ENCODE results near the gene MT1F.

MT1F gene

DNA sequence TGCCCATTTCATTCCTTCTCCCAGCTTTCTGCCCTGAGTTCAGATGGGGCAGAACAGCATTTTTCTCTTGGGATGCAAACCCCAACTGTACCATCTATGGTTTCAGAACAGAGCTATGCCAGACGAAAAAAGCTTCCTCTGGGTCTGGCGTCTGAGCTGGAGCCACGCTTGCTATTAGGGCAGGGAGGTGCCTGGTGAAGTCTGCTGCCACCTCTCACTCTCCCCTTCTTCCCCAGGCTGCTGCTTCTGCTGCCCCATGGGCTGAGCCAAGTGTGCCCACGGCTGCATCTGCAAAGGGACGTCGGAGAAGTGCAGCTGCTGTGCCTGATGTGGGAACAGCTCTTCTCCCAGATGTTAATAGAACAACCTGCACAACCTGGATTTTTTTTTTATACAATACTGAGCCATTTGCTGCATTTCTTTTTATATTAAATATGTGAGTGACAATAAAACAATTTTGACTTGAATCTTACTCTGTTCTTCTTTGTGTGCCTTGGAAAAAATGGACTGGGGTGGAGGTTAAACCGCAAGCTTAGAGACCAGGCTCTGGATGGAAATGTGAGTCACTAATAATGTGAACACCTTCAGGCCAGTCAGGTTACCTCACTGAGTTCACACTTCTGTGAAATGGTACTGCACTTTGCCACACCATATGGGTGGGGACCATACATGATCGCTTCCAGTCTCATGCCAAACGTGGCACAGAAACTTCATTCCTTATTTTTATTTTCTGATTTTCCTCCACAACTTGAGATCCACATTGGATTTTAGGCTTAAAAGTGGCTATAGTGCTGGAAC, 20.9 kb upstream of the MT1F start:
- H3K9me3 ChIP-seq (ENCODE audit: control insufficient read depth in 1 of 2, low read length in 2 of 2): no peaks in the 10 kb centered on the region
- H3K4me3 ChIP-seq (ENCODE audit: low read depth in 1 of 2, low read length in 2 of 2): no peak overlapping the region
- H3K36me3 ChIP-seq (ENCODE audit: control insufficient read depth in 1 of 2, insufficient read depth in 2 of 2, low read length in 2 of 2): no peaks in the 10 kb centered on the region
- H3K27ac ChIP-seq (ENCODE audit: low read length): no peak overlapping the region
- peaks cover 4 to 19% of the 10 kb centered on the region in 2 donors for H3K4me1 ChIP-seq (ENCODE audit: control insufficient read depth in 1 of 2, insufficient read depth in 2 of 2, low read length in 2 of 2)
- peaks cover 29% of the 10 kb centered on the region for H3K27me3 ChIP-seq (ENCODE audit: low read depth, low read length)

DNA sequence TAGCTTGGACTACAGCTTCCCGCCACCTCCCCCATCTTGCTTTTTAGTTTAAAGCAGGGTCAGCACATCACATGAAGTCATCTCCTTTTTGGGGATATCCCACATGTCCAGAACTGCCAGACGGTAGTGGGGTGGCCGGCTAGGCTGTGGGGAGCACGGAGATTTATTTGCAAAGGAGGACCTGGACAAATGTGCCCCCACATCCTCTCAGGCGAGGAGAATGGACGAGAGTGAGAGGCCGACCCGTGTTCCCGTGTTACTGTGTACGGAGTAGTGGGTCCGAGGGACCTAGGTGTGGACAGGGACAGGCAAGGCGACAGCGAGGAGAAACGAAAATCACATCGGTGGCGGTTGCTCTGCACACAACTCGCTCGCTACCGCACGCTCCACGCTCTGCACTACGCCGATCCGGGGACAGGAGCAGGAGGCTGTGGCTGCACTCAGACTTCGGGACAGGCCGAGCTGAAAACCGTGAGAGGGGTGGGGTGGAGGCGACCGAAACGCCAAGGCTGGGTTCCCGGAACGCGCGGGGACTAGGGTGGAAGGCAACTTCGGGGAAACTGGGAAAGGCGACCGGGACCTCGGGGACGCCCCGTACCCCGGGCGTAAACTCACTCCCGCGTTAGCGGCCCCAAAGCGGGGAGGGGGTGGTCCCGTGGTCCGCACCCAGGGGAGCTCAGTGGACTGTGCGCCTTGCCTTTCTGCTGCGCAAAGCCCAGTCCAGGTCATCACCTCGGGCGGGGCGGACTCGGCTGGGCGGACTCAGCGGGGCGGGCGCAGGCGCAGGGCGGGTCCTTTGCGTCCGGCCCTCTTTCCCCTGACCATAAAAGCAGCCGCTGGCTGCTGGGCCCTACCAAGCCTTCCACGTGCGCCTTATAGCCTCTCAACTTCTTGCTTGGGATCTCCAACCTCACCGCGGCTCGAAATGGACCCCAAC, 19.7 kb upstream of the MT1F start, which contains the start of gene MT1A:
MT1A (plus strand) TSS at position 853 of the 937 bp plus-strand sequence; CDS start at position 926, 73 bp downstream.
- Histone ChIP-seq H3K27ac (ENCODE audit: low read length) (peak within 1 kb of the TSS; percentile 54), H3K27me3 (ENCODE audit: low read depth, low read length) (peaks cover 26% of the 10 kb centered on the region), H3K4me1 (ENCODE audit: control insufficient read depth in 1 of 2, insufficient read depth in 2 of 2, low read length in 2 of 2) (peaks cover 4 to 21% of the 10 kb centered on the region in 2 donors)

DNA sequence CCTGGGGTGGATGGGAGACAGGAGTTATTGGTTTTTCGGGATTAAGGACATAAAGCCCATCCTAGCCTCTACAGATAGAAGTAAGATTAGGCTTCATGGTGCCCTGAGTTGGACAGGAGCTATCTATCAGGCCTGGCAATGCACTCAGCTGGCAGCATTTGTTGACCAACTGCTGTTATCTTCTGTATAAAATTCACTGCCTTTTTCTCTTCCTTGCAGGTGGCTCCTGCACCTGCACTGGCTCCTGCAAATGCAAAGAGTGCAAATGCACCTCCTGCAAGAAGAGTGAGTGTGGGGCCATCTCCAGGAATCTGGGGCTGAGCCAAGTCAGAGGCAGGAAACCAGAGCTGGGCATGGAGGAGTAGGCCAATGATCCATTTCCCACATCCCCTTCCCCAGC, 18.7 kb upstream of the MT1F start:
- H3K27ac ChIP-seq (ENCODE audit: low read length): peak overlapping the region; percentile 54
- peaks cover 9 to 30% of the 10 kb centered on the region in 2 donors for H3K4me1 ChIP-seq (ENCODE audit: control insufficient read depth in 1 of 2, insufficient read depth in 2 of 2, low read length in 2 of 2)
- H3K27me3 ChIP-seq (ENCODE audit: low read depth, low read length): peaks cover 26% of the 10 kb centered on the region
- H3K9me3 ChIP-seq (ENCODE audit: control insufficient read depth in 1 of 2, low read length in 2 of 2): no peaks in the 10 kb centered on the region
- peak overlapping the region in 1 of 2 donors; percentile 37 for H3K4me3 ChIP-seq (ENCODE audit: low read depth in 1 of 2, low read length in 2 of 2)
- H3K36me3 ChIP-seq (ENCODE audit: control insufficient read depth in 1 of 2, insufficient read depth in 2 of 2, low read length in 2 of 2): no peaks in the 10 kb centered on the region

More for the DNA sequence above, 19.7 kb upstream of the MT1F start, which contains the start of gene MT1A:
- no peaks in the 10 kb centered on the region for H3K9me3 ChIP-seq (ENCODE audit: control insufficient read depth in 1 of 2, low read length in 2 of 2)
- no peaks in the 10 kb centered on the region for H3K36me3 ChIP-seq (ENCODE audit: control insufficient read depth in 1 of 2, insufficient read depth in 2 of 2, low read length in 2 of 2)
- H3K4me3 ChIP-seq (ENCODE audit: low read depth in 1 of 2, low read length in 2 of 2): peak within 1 kb of the TSS; percentile 53 to 57

DNA sequence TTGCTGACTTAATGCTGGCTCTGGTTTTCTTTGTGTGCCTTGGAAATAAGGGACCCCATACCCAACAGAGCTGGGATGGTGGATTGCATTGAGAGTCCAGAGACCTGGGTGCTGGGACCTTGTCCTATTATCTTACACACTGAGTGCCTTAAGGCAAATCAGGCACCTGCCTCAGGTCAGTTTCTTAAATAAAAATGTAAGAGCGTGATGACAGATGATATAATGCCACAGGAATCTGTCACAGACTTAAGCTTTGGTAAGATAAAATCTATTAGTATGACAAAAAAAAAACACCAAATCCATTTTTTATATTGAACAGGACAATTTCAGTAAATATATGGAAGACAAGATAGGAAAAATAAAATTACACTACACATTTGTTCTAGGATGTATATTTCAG, 17.7 kb upstream of the MT1F start:
- Histone ChIP-seq H3K4me3 (ENCODE audit: low read depth in 1 of 2, low read length in 2 of 2) (no peak overlapping the region), H3K4me1 (ENCODE audit: control insufficient read depth in 1 of 2, insufficient read depth in 2 of 2, low read length in 2 of 2) (peaks cover 9 to 27% of the 10 kb centered on the region in 2 donors), H3K27me3 (ENCODE audit: low read depth, low read length) (peaks cover 17% of the 10 kb centered on the region), H3K9me3 (ENCODE audit: control insufficient read depth in 1 of 2, low read length in 2 of 2) (no peaks in the 10 kb centered on the region), H3K36me3 (ENCODE audit: control insufficient read depth in 1 of 2, insufficient read depth in 2 of 2, low read length in 2 of 2) (no peaks in the 10 kb centered on the region), H3K27ac (ENCODE audit: low read length) (no peak overlapping the region)

DNA sequence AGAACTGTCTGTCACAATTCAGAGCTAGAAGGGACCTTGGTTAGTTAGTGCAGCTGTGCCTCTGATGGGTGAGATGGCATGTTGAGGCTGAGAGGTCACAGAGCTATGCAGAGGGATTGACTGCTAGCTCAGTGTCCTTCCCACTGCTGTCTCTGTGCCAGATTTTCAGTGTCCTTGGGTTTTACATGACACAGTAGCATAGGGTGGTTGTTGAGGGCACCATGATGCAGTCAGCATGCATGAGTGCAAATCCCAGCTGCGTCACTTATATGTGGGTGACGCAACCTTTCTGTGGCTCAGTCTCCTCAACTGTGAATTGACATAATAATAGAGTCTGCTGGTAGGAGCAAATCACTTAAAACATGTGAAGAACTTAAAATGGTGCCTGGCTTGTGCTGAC, 16.6 kb upstream of the MT1F start:
- Histone ChIP-seq H3K36me3 (ENCODE audit: control insufficient read depth in 1 of 2, insufficient read depth in 2 of 2, low read length in 2 of 2) (no peaks in the 10 kb centered on the region), H3K27me3 (ENCODE audit: low read depth, low read length) (peaks cover 13% of the 10 kb centered on the region), H3K9me3 (ENCODE audit: control insufficient read depth in 1 of 2, low read length in 2 of 2) (no peaks in the 10 kb centered on the region), H3K4me1 (ENCODE audit: control insufficient read depth in 1 of 2, insufficient read depth in 2 of 2, low read length in 2 of 2) (peaks cover 9 to 19% of the 10 kb centered on the region in 2 donors), H3K27ac (ENCODE audit: low read length) (no peak overlapping the region), H3K4me3 (ENCODE audit: low read depth in 1 of 2, low read length in 2 of 2) (no peak overlapping the region)

DNA sequence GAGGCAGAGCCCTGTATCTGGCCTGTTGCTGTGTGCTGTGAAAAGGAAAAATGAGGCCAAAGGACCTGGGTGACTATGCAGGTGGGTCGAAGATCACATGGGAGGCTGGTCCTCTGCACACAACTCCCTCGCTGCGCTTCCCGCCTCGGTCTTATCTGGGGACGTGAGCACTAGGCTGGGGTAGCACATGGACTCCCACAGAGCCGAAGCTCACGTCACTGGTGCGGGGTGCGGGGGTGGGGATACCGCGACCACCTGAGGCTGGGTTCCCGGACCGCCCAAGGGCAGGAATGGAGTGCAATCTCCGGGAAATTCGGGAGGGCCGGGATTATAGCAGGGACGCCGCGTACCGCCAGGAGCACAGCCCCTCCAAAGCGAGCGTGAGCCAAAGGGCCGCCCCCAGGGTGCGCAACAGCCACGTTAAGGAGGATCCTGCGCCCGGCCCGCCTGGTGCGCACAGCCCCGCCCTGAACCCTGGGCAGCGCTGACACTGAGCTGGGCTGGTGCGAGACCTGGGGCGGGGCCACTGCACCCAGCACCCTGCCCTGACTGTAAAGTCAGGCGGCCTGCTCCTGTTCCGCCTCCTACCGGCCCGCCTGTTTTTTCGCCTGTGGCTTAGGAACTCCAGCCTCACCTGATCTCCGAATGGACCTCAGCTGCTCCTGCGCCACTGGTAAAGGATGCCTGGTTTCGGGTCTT, 14.5 kb upstream of the MT1F start:
- peaks cover 9 to 18% of the 10 kb centered on the region in 2 donors for H3K4me1 ChIP-seq (ENCODE audit: control insufficient read depth in 1 of 2, insufficient read depth in 2 of 2, low read length in 2 of 2)
- H3K4me3 ChIP-seq (ENCODE audit: low read depth in 1 of 2, low read length in 2 of 2): peak overlapping the region; percentile 18 to 55
- H3K27ac ChIP-seq (ENCODE audit: low read length): no peak overlapping the region
- no peaks in the 10 kb centered on the region for H3K36me3 ChIP-seq (ENCODE audit: control insufficient read depth in 1 of 2, insufficient read depth in 2 of 2, low read length in 2 of 2)
- peaks cover 8% of the 10 kb centered on the region for H3K27me3 ChIP-seq (ENCODE audit: low read depth, low read length)
- H3K9me3 ChIP-seq (ENCODE audit: control insufficient read depth in 1 of 2, low read length in 2 of 2): no peaks in the 10 kb centered on the region

DNA sequence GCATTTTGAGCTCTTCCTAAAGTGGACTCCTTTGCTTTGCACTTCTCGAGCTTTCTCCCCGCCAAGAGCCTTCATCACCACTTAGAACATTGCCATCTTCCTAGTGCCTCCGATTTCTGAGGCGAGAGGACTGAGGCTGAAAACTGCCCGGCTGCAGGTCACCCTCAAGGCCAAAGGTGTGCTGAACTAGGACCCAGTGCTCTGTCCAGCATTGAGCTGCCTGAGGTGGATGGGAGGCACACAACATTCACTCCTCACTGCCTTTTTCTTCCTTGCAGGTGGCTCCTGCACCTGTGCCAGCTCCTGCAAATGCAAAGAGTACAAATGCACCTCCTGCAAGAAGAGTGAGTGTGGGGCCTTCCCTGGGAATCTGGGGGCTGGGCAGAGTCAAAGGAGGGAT, 13.9 kb upstream of the MT1F start:
- H3K9me3 ChIP-seq (ENCODE audit: control insufficient read depth in 1 of 2, low read length in 2 of 2): no peaks in the 10 kb centered on the region
- H3K27me3 ChIP-seq (ENCODE audit: low read depth, low read length): peaks cover 2% of the 10 kb centered on the region
- peak overlapping the region; percentile 18 to 55 for H3K4me3 ChIP-seq (ENCODE audit: low read depth in 1 of 2, low read length in 2 of 2)
- peaks cover 5 to 12% of the 10 kb centered on the region in 2 donors for H3K4me1 ChIP-seq (ENCODE audit: control insufficient read depth in 1 of 2, insufficient read depth in 2 of 2, low read length in 2 of 2)
- H3K27ac ChIP-seq (ENCODE audit: low read length): no peak overlapping the region
- H3K36me3 ChIP-seq (ENCODE audit: control insufficient read depth in 1 of 2, insufficient read depth in 2 of 2, low read length in 2 of 2): no peaks in the 10 kb centered on the region

DNA sequence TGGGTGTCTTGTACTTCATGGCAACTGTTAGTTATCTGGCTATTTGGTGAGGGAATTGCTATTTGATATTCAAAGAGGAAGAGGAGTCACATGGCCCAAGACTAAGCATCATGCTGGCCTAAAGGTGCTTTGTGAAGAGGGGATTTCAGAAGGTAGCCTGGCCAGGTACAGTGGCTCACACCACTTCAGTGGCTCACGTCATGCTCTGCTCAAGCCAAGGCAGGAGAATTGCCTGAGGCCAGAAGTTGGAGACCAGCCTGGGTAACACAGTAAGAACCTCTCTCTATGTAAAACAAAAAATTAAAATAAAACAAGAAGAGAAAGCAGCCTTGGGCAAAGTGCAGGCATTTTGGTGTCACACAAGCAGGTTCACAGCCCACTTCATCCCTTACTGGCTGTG, 12.4 kb upstream of the MT1F start:
- no peak overlapping the region for H3K4me3 ChIP-seq (ENCODE audit: low read depth in 1 of 2, low read length in 2 of 2)
- no peaks in the 10 kb centered on the region for H3K27me3 ChIP-seq (ENCODE audit: low read depth, low read length)
- no peaks in the 10 kb centered on the region for H3K36me3 ChIP-seq (ENCODE audit: control insufficient read depth in 1 of 2, insufficient read depth in 2 of 2, low read length in 2 of 2)
- H3K9me3 ChIP-seq (ENCODE audit: control insufficient read depth in 1 of 2, low read length in 2 of 2): no peaks in the 10 kb centered on the region
- H3K27ac ChIP-seq (ENCODE audit: low read length): no peak overlapping the region
- peaks cover 4 to 12% of the 10 kb centered on the region in 2 donors for H3K4me1 ChIP-seq (ENCODE audit: control insufficient read depth in 1 of 2, insufficient read depth in 2 of 2, low read length in 2 of 2)

DNA sequence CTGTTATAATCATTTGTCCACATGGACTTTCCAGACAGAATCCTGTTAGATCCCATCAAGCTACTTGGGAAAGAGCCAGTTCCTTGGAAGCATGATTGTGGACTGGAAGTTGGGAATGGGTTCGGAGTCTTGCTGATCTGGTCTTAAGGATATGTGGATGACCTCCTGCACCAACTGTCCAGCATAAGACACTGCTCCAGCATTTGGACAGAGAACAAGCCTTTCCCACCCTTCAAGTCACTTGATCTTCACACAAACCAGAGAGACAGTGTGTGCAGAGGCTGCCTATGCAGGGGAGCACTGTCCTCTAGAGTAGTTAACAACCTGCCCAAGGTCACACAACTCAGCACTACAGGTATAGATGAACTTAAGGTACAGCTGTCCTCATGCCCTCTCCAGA, 11.9 kb upstream of the MT1F start:
- H3K36me3 ChIP-seq (ENCODE audit: control insufficient read depth in 1 of 2, insufficient read depth in 2 of 2, low read length in 2 of 2): no peaks in the 10 kb centered on the region
- H3K27ac ChIP-seq (ENCODE audit: low read length): no peak overlapping the region
- peaks cover 4 to 12% of the 10 kb centered on the region in 2 donors for H3K4me1 ChIP-seq (ENCODE audit: control insufficient read depth in 1 of 2, insufficient read depth in 2 of 2, low read length in 2 of 2)
- no peaks in the 10 kb centered on the region for H3K9me3 ChIP-seq (ENCODE audit: control insufficient read depth in 1 of 2, low read length in 2 of 2)
- no peak overlapping the region for H3K4me3 ChIP-seq (ENCODE audit: low read depth in 1 of 2, low read length in 2 of 2)
- no peaks in the 10 kb centered on the region for H3K27me3 ChIP-seq (ENCODE audit: low read depth, low read length)

DNA sequence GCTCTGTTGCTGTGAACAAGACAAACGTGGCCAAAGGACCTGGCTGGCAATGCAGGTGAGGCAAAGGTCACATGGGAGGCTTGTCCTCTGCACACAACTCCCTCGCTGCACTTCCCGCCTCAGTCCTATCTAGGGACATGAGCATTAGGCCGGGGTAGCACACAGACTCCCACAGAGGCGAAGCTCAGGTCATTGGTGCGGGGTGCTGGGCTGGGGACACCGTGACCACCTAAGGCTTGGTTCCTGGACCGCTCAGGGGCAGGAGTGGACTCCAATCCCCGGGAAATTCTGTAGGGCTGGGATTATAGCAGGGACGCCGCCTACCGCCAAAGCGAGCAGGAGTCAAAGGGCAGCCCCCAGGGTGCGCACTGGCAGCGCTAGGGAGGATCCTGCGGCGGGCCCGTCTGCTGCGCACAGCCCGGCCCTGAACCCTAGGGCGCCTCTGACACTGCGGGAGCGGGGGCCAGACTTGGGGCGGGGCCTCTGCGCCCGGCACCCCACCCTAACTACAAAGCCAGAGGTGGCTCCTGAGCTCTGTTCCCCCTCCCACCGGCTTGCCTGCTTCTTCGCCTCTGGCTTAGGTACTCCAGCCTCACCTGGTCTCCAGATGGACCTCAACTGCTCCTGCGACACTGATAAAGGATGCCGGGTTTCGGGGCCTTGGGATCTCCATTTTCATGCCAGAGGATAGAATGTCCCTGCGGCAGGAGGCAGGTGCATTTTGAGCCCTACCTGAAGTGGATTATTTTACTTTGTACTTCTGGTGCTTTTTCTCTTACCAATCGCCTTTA, 9.9 kb upstream of the MT1F start:
- no peaks in the 10 kb centered on the region for H3K27me3 ChIP-seq (ENCODE audit: low read depth, low read length)
- H3K27ac ChIP-seq (ENCODE audit: low read length): no peak overlapping the region

More for the DNA sequence above, 9.9 kb upstream of the MT1F start:
- Histone ChIP-seq H3K4me1 (ENCODE audit: control insufficient read depth in 1 of 2, insufficient read depth in 2 of 2, low read length in 2 of 2) (peaks cover 4 to 12% of the 10 kb centered on the region in 2 donors), H3K4me3 (ENCODE audit: low read depth in 1 of 2, low read length in 2 of 2) (no peak overlapping the region), H3K36me3 (ENCODE audit: control insufficient read depth in 1 of 2, insufficient read depth in 2 of 2, low read length in 2 of 2) (no peaks in the 10 kb centered on the region), H3K9me3 (ENCODE audit: control insufficient read depth in 1 of 2, low read length in 2 of 2) (no peaks in the 10 kb centered on the region)

Data from muscle layer of duodenum (tissue), 2 donors.